Neural cell (in vitro differentiated cells): Measurements from ENCODE around the gene RAB13. TPM values are rescaled to one million over a fixed set of nuclear protein-coding genes. Genes with fewer than 3 reads are reported as not detected.
"Not testable (repeated sequence)": the region's sequence is repeated elsewhere in the genome, so short reads cannot be mapped to it uniquely, and the experiment has no call there.

Source experiments
- H2AFZ ChIP-seq: fragments of 200-600, 300-800 bp; sonication (generic), shearing (Covaris generic); 2 replicates; pipeline ENCODE4 v1.6.0; 2014; ENCODE audit warnings: low read depth, mild to moderate bottlenecking, antibody characterized with exemption, low read length, moderate library complexity
- H3F3A ChIP-seq: fragments of 200-600 bp; shearing (Covaris generic); 2 replicates; pipeline ENCODE4 v1.6.1; 2016; ENCODE audit warnings: mild to moderate bottlenecking, moderate library complexity, mixed read lengths, antibody characterized with exemption, low read length; ENCODE audit not compliant: insufficient read depth, poor library complexity, severe bottlenecking
- H3K27ac ChIP-seq: fragments of 200-600, 300-800 bp; sonication (generic), shearing (Covaris generic); 2 replicates; pipeline ENCODE4 v1.5.1; 2014; ENCODE audit warnings: mild to moderate bottlenecking, low read length, moderate library complexity
- H3K27me3 ChIP-seq: fragments of 300-800, 200-600 bp; sonication (generic), shearing (Covaris generic); 2 replicates; pipeline ENCODE4 v1.6.0; 2014; ENCODE audit warnings: mild to moderate bottlenecking, low read depth, low read length, moderate library complexity; ENCODE audit not compliant: insufficient read depth
- H3K36me3 ChIP-seq: fragments of 300-800, 200-600 bp; sonication (generic), shearing (Covaris generic); 2 replicates; pipeline ENCODE4 v1.5.1; 2014; ENCODE audit warnings: mild to moderate bottlenecking, antibody characterized with exemption, low read length, moderate library complexity; ENCODE audit not compliant: insufficient read depth
- H3K4me2 ChIP-seq: fragments of 300-800, 200-600 bp; sonication (generic), shearing (Covaris generic); 2 replicates; pipeline ENCODE4 v1.6.0; 2014; ENCODE audit warnings: mild to moderate bottlenecking, low read length
- H3K4me3 ChIP-seq: fragments of 300-800, 200-600 bp; sonication (generic), shearing (Covaris generic); 2 replicates; pipeline ENCODE4 v1.5.1; 2014; ENCODE audit warnings: mild to moderate bottlenecking, low read length, moderate library complexity
- H3K79me2 ChIP-seq: fragments of 200-600 bp; shearing (Covaris generic); replicated peaks from 2 replicates; pipeline ENCODE4 v1.6.0; 2014; ENCODE audit warnings: mild to moderate bottlenecking, low read length, moderate library complexity; ENCODE audit not compliant: insufficient read depth
- H3K9ac ChIP-seq: fragments of 300-800, 200-600 bp; sonication (generic), shearing (Covaris generic); 2 replicates; pipeline ENCODE4 v1.6.1; 2016; ENCODE audit warnings: mild to moderate bottlenecking, low read length, mixed read lengths
- H3K9me2 ChIP-seq: fragments of 200-600 bp; shearing (Covaris generic); 2 replicates; pipeline ENCODE4 v1.6.1; 2016; ENCODE audit warnings: mild to moderate bottlenecking, low read length, mixed read lengths; ENCODE audit not compliant: insufficient read depth
- H3K9me3 ChIP-seq: fragments of 200-600, 300-800 bp; sonication (generic), shearing (Covaris generic); 2 replicates; pipeline ENCODE4 v1.6.1; 2016; ENCODE audit warnings: mild to moderate bottlenecking, mixed run types, low read length, moderate library complexity, mixed read lengths
- H4K20me1 ChIP-seq: fragments of 200-600 bp; shearing (Covaris generic); 2 replicates; pipeline ENCODE4 v1.6.1; 2016; ENCODE audit warnings: mild to moderate bottlenecking, mixed run types; ENCODE audit not compliant: insufficient read depth
- EP300 ChIP-seq: fragments of 450-650 bp; conservative IDR thresholded peaks from 2 replicates; pipeline ENCODE4 v1.6.1; 2014; ENCODE audit warnings: antibody characterized with exemption, mild to moderate bottlenecking, moderate library complexity; ENCODE audit not compliant: poor library complexity, severe bottlenecking
- EZH2 ChIP-seq: fragments of 200-600, 300-800 bp; shearing (Covaris generic), sonication (generic); IDR thresholded peaks from 2 replicates; pipeline ENCODE4 v1.6.1; 2014; ENCODE audit warnings: antibody characterized with exemption, low read length, borderline replicate concordance, mild to moderate bottlenecking; ENCODE audit not compliant: insufficient read depth, poor library complexity, severe bottlenecking
- MXI1 ChIP-seq: fragments of 450-650 bp; conservative IDR thresholded peaks from 2 replicates; pipeline ENCODE4 v1.6.1; 2014; ENCODE audit warnings: antibody characterized with exemption, mild to moderate bottlenecking; ENCODE audit not compliant: poor library complexity, severe bottlenecking
- POLR2AphosphoS5 ChIP-seq: IDR thresholded peaks from 2 replicates; pipeline ENCODE4 v1.6.1; 2012
- RAD21 ChIP-seq: fragments of 450-650 bp; conservative IDR thresholded peaks from 2 replicates; pipeline ENCODE4 v1.6.1; 2014; ENCODE audit warnings: antibody characterized with exemption, mild to moderate bottlenecking, moderate library complexity
- SMC3 ChIP-seq: fragments of 450-650 bp; conservative IDR thresholded peaks from 2 replicates; pipeline ENCODE4 v1.6.1; 2014; ENCODE audit warnings: antibody characterized with exemption, mild to moderate bottlenecking, moderate library complexity; ENCODE audit not compliant: poor library complexity
- TAF1 ChIP-seq: IDR thresholded peaks from 2 replicates; pipeline ENCODE4 v1.6.1; 2012; ENCODE audit warnings: low read depth
- polyA plus RNA-seq: library from polyadenylated mRNA; depleted of rRNA; stranded (reverse); fragments of >200 nt; gene quantifications from 2 replicates; pipeline ENCODE4 v1.2.3, GENCODE V29; 2014
- TF ChIP-seq, protein P1 (sequence below): IDR thresholded peaks from 2 replicates; pipeline ENCODE4 v1.6.1; 2012; ENCODE audit warnings: borderline replicate concordance
- TF ChIP-seq, protein P2 (sequence below): fragments of 450-650 bp; IDR thresholded peaks from 2 replicates; pipeline ENCODE4 v1.5.1; 2014; ENCODE audit warnings: antibody characterized with exemption, mild to moderate bottlenecking, moderate library complexity; ENCODE audit not compliant: poor library complexity, severe bottlenecking

The RAB13 gene
- polyA plus RNA-seq, 1 donor from 2014 or later = 0.53 TPM

DNA sequence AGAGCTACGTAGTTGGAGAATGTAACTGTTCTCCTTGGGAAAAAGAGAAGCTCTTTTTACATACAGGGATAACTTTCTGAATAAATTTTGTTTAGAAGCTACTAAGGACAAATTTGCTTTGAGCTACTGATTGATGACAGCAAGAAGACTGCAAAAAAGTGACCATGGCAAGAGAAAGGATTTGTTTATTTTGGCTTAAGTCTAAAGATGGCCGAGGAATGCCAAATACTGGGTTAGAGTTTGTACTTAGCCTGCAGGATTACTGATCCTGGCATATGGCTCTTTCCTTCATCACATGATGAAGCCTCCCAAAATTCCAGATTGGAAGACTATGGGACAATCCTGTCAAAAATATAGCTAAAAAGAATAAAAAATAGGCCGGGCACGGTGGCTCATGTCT, 33.1 kb upstream of the RAB13 start:
- no peak overlapping the region for H3K4me2 ChIP-seq
- H3K36me3 ChIP-seq = no peaks in the 10 kb centered on the region
- no peak overlapping the region for H2AFZ ChIP-seq
- H3F3A ChIP-seq = no peaks in the 10 kb centered on the region
- H3K9ac ChIP-seq = no peak overlapping the region
- no peaks in the 10 kb centered on the region for H3K79me2 ChIP-seq
- H3K27me3 ChIP-seq = no peaks in the 10 kb centered on the region
- TF ChIP-seq EP300 = no peak
- TF ChIP-seq SMC3 = no peak
- TF ChIP-seq, protein P1, sequence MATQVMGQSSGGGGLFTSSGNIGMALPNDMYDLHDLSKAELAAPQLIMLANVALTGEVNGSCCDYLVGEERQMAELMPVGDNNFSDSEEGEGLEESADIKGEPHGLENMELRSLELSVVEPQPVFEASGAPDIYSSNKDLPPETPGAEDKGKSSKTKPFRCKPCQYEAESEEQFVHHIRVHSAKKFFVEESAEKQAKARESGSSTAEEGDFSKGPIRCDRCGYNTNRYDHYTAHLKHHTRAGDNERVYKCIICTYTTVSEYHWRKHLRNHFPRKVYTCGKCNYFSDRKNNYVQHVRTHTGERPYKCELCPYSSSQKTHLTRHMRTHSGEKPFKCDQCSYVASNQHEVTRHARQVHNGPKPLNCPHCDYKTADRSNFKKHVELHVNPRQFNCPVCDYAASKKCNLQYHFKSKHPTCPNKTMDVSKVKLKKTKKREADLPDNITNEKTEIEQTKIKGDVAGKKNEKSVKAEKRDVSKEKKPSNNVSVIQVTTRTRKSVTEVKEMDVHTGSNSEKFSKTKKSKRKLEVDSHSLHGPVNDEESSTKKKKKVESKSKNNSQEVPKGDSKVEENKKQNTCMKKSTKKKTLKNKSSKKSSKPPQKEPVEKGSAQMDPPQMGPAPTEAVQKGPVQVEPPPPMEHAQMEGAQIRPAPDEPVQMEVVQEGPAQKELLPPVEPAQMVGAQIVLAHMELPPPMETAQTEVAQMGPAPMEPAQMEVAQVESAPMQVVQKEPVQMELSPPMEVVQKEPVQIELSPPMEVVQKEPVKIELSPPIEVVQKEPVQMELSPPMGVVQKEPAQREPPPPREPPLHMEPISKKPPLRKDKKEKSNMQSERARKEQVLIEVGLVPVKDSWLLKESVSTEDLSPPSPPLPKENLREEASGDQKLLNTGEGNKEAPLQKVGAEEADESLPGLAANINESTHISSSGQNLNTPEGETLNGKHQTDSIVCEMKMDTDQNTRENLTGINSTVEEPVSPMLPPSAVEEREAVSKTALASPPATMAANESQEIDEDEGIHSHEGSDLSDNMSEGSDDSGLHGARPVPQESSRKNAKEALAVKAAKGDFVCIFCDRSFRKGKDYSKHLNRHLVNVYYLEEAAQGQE = no peak
- no peak for TF ChIP-seq POLR2AphosphoS5
- no peak for TF ChIP-seq MXI1
- no peak for TF ChIP-seq TAF1
- TF ChIP-seq RAD21 = no peak
- TF ChIP-seq, protein P2, sequence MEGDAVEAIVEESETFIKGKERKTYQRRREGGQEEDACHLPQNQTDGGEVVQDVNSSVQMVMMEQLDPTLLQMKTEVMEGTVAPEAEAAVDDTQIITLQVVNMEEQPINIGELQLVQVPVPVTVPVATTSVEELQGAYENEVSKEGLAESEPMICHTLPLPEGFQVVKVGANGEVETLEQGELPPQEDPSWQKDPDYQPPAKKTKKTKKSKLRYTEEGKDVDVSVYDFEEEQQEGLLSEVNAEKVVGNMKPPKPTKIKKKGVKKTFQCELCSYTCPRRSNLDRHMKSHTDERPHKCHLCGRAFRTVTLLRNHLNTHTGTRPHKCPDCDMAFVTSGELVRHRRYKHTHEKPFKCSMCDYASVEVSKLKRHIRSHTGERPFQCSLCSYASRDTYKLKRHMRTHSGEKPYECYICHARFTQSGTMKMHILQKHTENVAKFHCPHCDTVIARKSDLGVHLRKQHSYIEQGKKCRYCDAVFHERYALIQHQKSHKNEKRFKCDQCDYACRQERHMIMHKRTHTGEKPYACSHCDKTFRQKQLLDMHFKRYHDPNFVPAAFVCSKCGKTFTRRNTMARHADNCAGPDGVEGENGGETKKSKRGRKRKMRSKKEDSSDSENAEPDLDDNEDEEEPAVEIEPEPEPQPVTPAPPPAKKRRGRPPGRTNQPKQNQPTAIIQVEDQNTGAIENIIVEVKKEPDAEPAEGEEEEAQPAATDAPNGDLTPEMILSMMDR = no peak
- TF ChIP-seq EZH2 = no peak
- H4K20me1 ChIP-seq = no peaks in the 10 kb centered on the region
- no peaks in the 10 kb centered on the region for H3K9me3 ChIP-seq
- no peak overlapping the region for H3K27ac ChIP-seq
- H3K4me3 ChIP-seq = no peak overlapping the region
- H3K9me2 ChIP-seq = no peaks in the 10 kb centered on the region

DNA sequence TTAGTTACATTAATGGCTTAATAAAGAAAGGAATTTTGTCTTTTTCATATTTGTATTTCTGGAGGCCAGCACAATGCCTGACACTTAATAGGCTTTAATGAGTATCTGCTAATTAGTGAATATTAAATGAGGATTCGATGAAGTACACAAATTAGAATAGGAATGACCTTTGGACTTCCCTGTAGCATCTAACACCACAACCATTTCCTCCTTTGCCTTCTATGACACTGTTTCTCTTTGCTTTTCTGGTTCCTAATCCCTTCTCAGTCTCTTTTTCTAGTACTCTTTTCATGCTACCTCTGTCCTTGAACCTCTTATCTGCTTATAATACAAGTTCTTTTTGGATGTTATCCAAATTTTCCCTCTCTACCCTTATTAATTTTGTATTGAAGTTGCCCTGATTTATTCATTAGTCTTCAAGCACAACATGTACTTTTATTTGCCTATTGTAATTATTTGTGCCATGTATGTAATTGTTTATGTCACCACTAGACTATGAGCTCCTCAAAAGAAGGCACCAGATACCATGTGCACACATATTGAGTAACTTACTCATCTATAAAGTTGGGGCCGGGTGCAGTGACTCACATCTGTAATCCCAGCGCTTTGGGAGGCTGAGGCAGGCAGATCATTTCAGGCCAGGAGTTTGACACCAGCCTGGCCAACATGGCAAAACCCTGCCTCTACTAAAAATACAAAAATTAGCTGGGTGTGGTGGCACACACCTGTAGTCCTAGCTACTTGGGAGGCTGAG, 28.2 kb upstream of the RAB13 start:
- no peak overlapping the region for H3K4me3 ChIP-seq
- H3K36me3 ChIP-seq = no peaks in the 10 kb centered on the region
- no peak overlapping the region for H3K27ac ChIP-seq
- H3K79me2 ChIP-seq = no peaks in the 10 kb centered on the region
- TF ChIP-seq, protein P1 = no peak
- H3F3A ChIP-seq = no peaks in the 10 kb centered on the region
- no peaks in the 10 kb centered on the region for H3K9me3 ChIP-seq
- no peaks in the 10 kb centered on the region for H3K27me3 ChIP-seq
- no peak overlapping the region for H3K4me2 ChIP-seq
- H2AFZ ChIP-seq = no peak overlapping the region
- no peaks in the 10 kb centered on the region for H4K20me1 ChIP-seq
- H3K9me2 ChIP-seq = no peaks in the 10 kb centered on the region
- no peak overlapping the region for H3K9ac ChIP-seq

DNA sequence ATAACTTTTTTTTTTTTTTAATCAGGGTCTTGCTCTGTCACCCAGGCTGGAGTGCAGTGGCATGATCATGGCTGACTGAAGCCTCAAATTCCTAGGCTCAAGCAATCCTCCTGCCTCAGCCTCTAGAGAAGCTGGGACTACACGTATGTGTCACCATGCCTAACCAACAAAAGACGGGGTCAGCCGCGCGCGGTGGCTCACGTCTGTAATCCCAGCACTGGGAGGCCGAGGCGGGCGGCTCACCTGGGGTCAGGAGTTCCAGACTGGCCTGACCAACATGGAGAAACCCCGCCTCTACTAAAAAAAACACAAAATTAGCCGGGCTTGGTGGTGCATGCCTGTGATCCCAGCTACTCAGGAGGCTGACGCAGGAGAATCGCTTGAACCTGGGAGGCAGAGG, 26.4 kb upstream of the RAB13 start:
- H3K9ac ChIP-seq, H3K27me3 ChIP-seq, H3K4me2 ChIP-seq, H3K79me2 ChIP-seq, H3K36me3 ChIP-seq, H3K27ac ChIP-seq, H3K9me3 ChIP-seq, H3K9me2 ChIP-seq, H3F3A ChIP-seq, H4K20me1 ChIP-seq, H2AFZ ChIP-seq, H3K4me3 ChIP-seq: not testable (repeated sequence)
